Breast epithelium (tissue), 4 donors: ENCODE measurements around the gene KIAA0040. TPM values are rescaled to one million over a fixed set of nuclear protein-coding genes. Genes with fewer than 3 reads are reported as not detected.
"Not testable (repeated sequence)": the region's sequence is repeated elsewhere in the genome, so short reads cannot be mapped to it uniquely, and the experiment has no call there.

Experiments
- DNase-seq, 2 donors: peaks; one replicate each; pipeline ENCODE4 v3.0.0-alpha.2; 2019; ENCODE audit warnings: low spot score in 2 of 2
- H3K27ac ChIP-seq, 2 donors: fragments of 200-600 bp; sonication (generic) in 1 of 2; one replicate each; pipeline ENCODE4 v1.5.1; 2016 to 2019; ENCODE audit warnings: mild to moderate bottlenecking in 1 of 2
- H3K27me3 ChIP-seq, 2 donors: fragments of 200-600 bp; sonication (generic) in 1 of 2; one replicate each; pipeline versions ENCODE4 v1.5.1 to v1.6.0; 2017 to 2019; ENCODE audit warnings: control low read depth in 1 of 2, mild to moderate bottlenecking in 1 of 2
- H3K36me3 ChIP-seq: fragments of 200-600 bp; one replicate; pipeline ENCODE4 v1.5.1; 2019
- H3K4me1 ChIP-seq, 2 donors: fragments of 200-600 bp; sonication (generic); one replicate each; pipeline ENCODE4 v1.5.1; 2016 to 2019; ENCODE audit warnings: control low read depth in 1 of 2
- H3K4me3 ChIP-seq, 3 donors: fragments of 200-600 bp; sonication (generic); 1 replicate in 2 of 3; 2 replicates in 1 of 3; pipeline ENCODE4 v1.5.1; 2016 to 2019; ENCODE audit warnings: mild to moderate bottlenecking in 3 of 3, moderate library complexity in 2 of 3
- H3K9me3 ChIP-seq, 2 donors: fragments of 200-600 bp; sonication (generic) in 1 of 2; one replicate each; pipeline ENCODE4 v1.5.1; 2016 to 2019; ENCODE audit warnings: control low read depth in 1 of 2
- POLR2A ChIP-seq: fragments of 450-650 bp; IDR thresholded peaks from one replicate; pipeline ENCODE4 v1.6.1; 2016; ENCODE audit warnings: antibody characterized with exemption, mild to moderate bottlenecking, moderate library complexity
- POLR2AphosphoS5 ChIP-seq, 3 donors: sonication (generic); formaldehyde crosslinking; IDR thresholded peaks; one replicate each; pipeline ENCODE4 v1.6.1; 2017; ENCODE audit warnings: antibody characterized with exemption in 3 of 3
- intact Hi-C: fragments of 100-400 bp; cut with DNase I; formaldehyde crosslinking; loops from one replicate; pipeline ENCODE4 v1.15.1; 2023; ENCODE audit warnings: low total_unique reads
- total RNA-seq, 3 donors: library from RNA; depleted of rRNA; stranded (reverse); fragments of >200 nt; gene quantifications; one replicate each; pipeline ENCODE4 v1.1.0, GENCODE V29; 2016
- TF ChIP-seq, protein P1 (sequence below), 3 donors: fragments of 450-650 bp; IDR thresholded peaks; one replicate each; pipeline ENCODE4 v1.5.1; 2016 to 2017; ENCODE audit warnings: antibody characterized with exemption in 3 of 3, mild to moderate bottlenecking in 3 of 3, moderate library complexity in 3 of 3

KIAA0040 gene
- total RNA-seq, 3 donors from 2014 or later: 43.6 to 160 (median 56.9) TPM

DNA sequence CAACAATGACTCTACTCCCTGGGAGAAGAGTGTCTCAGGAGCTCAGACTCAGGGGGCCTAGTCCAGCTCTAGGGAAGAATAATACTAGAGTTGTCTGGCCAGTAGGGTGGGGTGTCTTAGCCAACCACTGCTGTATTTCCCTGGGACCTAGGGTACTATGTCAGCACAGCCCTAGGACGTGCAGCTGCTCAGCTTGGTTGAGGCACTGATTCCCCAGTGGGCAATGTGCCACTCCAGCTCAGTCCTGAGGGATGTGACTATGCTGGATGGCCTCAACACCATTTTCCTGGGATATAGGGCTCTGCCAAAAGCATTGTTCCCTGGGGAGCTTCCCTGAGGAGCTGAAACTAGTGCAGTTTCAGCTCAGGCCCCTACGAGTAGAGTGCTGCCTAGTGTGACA is 77.6 kb downstream of the KIAA0040 start:
- no peaks in the 10 kb centered on the region for H3K4me1 ChIP-seq
- intact Hi-C loops: no loop called here
- H3K4me3 ChIP-seq: no peak overlapping the region
- no peaks in the 10 kb centered on the region for H3K36me3 ChIP-seq
- no peak for TF ChIP-seq POLR2A
- TF ChIP-seq POLR2AphosphoS5 (IDR thresholded peaks at IDR 0.05): no peak
- TF ChIP-seq, protein P1, sequence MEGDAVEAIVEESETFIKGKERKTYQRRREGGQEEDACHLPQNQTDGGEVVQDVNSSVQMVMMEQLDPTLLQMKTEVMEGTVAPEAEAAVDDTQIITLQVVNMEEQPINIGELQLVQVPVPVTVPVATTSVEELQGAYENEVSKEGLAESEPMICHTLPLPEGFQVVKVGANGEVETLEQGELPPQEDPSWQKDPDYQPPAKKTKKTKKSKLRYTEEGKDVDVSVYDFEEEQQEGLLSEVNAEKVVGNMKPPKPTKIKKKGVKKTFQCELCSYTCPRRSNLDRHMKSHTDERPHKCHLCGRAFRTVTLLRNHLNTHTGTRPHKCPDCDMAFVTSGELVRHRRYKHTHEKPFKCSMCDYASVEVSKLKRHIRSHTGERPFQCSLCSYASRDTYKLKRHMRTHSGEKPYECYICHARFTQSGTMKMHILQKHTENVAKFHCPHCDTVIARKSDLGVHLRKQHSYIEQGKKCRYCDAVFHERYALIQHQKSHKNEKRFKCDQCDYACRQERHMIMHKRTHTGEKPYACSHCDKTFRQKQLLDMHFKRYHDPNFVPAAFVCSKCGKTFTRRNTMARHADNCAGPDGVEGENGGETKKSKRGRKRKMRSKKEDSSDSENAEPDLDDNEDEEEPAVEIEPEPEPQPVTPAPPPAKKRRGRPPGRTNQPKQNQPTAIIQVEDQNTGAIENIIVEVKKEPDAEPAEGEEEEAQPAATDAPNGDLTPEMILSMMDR (IDR thresholded peaks at IDR 0.05): no peak
- H3K27ac ChIP-seq: no peak overlapping the region
- H3K27me3 ChIP-seq: no peaks in the 10 kb centered on the region
- peaks cover 19 to 23% of the 10 kb centered on the region in 2 donors for H3K9me3 ChIP-seq
- DNase-seq: no peak

DNA sequence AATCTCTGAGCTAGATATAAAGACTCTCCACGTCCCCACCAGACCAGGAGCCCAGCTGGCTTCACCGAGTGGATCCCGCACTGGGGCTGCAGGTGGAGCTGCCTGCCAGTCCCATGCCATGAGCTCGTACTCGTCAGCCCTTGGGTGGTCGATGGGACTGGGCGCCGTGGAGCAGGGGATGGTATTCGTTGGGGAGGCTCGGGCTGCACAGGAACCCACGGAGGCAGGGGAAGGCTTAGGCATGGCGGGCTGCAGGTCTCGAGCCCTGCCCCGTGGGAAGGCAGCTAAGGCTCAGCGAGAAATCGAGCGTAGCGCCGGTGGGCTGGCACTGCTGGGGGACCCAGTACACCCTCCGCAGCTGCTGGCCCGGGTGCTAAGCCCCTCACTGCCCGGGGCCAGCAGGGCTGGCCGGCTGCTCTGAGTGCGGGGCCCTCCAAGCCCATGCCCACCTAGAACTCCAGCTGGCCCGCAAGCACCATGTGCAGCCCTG is 84.2 kb downstream of the KIAA0040 start:
- intact Hi-C loops, DNase-seq, H3K36me3 ChIP-seq, H3K9me3 ChIP-seq, H3K4me3 ChIP-seq, H3K4me1 ChIP-seq, H3K27me3 ChIP-seq, H3K27ac ChIP-seq: not testable (repeated sequence)

Other genes starting within 250 kb of the KIAA0040 start
- gene CACYBP, start 192.8 kb downstream of the KIAA0040 start, total RNA-seq: 100 to 1,000 TPM in 1 of 3 donors, 10 to 100 TPM in 2; 68.2 to 129 (median 72.8) TPM
- 10 to 100 TPM; 22.9 to 38.5 (median 28.5) TPM for gene MRPS14, start 169.4 kb downstream of the KIAA0040 start, total RNA-seq
- 1 to 10 TPM; 1.3 to 2.6 (median 1.9) TPM for gene TNN, start 124.9 kb downstream of the KIAA0040 start, total RNA-seq